GM23248 (cell line): ENCODE results near the gene SLC1A2. TPM values are rescaled to one million over a fixed set of nuclear protein-coding genes. Genes with fewer than 3 reads are reported as not detected.
A peak's percentile ranks its signal among the peaks of the same experiment; 100 is the strongest.

Experiments used
- DNase-seq: peaks from one replicate; pipeline ENCODE4 v3.0.0-alpha.2; 2015
- H2AFZ ChIP-seq: fragments of 200-600 bp; sonication (generic); 2 replicates; pipeline ENCODE4 v1.6.1; 2016; ENCODE audit warnings: antibody characterized with exemption
- H3F3A ChIP-seq: fragments of 200-600 bp; sonication (generic); 2 replicates; pipeline ENCODE4 v1.6.1; 2016; ENCODE audit warnings: mild to moderate bottlenecking, antibody characterized with exemption, mixed run types; ENCODE audit not compliant: insufficient read depth
- H3K27ac ChIP-seq: fragments of 200-600 bp; sonication (generic); 2 replicates; pipeline ENCODE4 v1.5.1; 2016; ENCODE audit warnings: mild to moderate bottlenecking
- H3K27me3 ChIP-seq: fragments of 200-600 bp; sonication (generic); replicated peaks from 2 replicates; pipeline ENCODE4 v1.6.1; 2016; ENCODE audit warnings: mild to moderate bottlenecking; ENCODE audit not compliant: insufficient read depth
- H3K36me3 ChIP-seq: fragments of 200-600 bp; sonication (generic); 2 replicates; pipeline ENCODE4 v1.6.1; 2016; ENCODE audit warnings: low read depth, mild to moderate bottlenecking
- H3K4me1 ChIP-seq: fragments of 200-600 bp; sonication (generic); 2 replicates; pipeline ENCODE4 v1.6.1; 2016; ENCODE audit warnings: mild to moderate bottlenecking; ENCODE audit not compliant: insufficient read depth
- H3K4me2 ChIP-seq: fragments of 200-600 bp; sonication (generic); one replicate; pipeline ENCODE4 v1.6.1; 2016; ENCODE audit warnings: mild to moderate bottlenecking; ENCODE audit not compliant: unreplicated experiment
- H3K4me3 ChIP-seq: fragments of 200-600 bp; sonication (generic); 2 replicates; pipeline ENCODE4 v1.5.1; 2016; ENCODE audit warnings: mild to moderate bottlenecking
- H3K79me2 ChIP-seq: fragments of 200-600 bp; sonication (generic); 2 replicates; pipeline ENCODE4 v1.6.1; 2016; ENCODE audit warnings: mild to moderate bottlenecking; ENCODE audit not compliant: insufficient read depth
- H3K9ac ChIP-seq: fragments of 200-600 bp; sonication (generic); 2 replicates; pipeline ENCODE4 v1.6.1; 2016; ENCODE audit warnings: mild to moderate bottlenecking
- H3K9me2 ChIP-seq: fragments of 200-600 bp; sonication (generic); 2 replicates; pipeline ENCODE4 v1.6.1; 2016; ENCODE audit warnings: mixed run types, mild to moderate bottlenecking, moderate library complexity; ENCODE audit not compliant: insufficient read depth
- H3K9me3 ChIP-seq: fragments of 200-600 bp; sonication (generic); one replicate; pipeline ENCODE4 v1.6.1; 2017; ENCODE audit warnings: low read depth
- H4K20me1 ChIP-seq: fragments of 200-600 bp; sonication (generic); 2 replicates; pipeline ENCODE4 v1.6.0; 2016; ENCODE audit not compliant: insufficient read depth
- EZH2 ChIP-seq: fragments of 200-600 bp; sonication (generic); IDR thresholded peaks from 2 replicates; pipeline ENCODE4 v1.6.1; 2018; ENCODE audit warnings: antibody characterized with exemption, mild to moderate bottlenecking; ENCODE audit not compliant: insufficient read depth, poor library complexity, severe bottlenecking
- EZH2phosphoT487 ChIP-seq: fragments of 200-600 bp; sonication (generic); IDR thresholded peaks from 2 replicates; pipeline ENCODE4 v1.6.1; 2018; ENCODE audit warnings: antibody characterized with exemption, moderate library complexity, mild to moderate bottlenecking, low read depth; ENCODE audit not compliant: insufficient read depth
- WGBS, 2 experiments: methylation state at CpG; one replicate each; pipeline ENCODE4 v1.1.6; 2015 to 2017; ENCODE audit warnings: low lambda C conversion rate in 2 of 2, low coverage in 1 of 2; ENCODE audit errors: missing lambda C conversion rate in 2 of 2; 5-methylcytosine and 5-hydroxymethylcytosine counted together
- in situ Hi-C: fragments of 300-500 bp; cut with MboI; formaldehyde crosslinking; loops from 2 replicates; pipeline ENCODE4 v1.15.0; 2020
- polyA plus RNA-seq: library from polyadenylated mRNA; unstranded; fragments of >200 nt; fragmentation: Nextera tagmentation; extraction: Ambion mirVana; gene quantifications from 2 replicates; pipeline ENCODE4 v1.2.1, GENCODE V29; 2016
- total RNA-seq: library from RNA; depleted of rRNA; stranded (reverse); fragments of >200 nt; shearing (Covaris generic); gene quantifications from 2 replicates; pipeline ENCODE4 v1.2.3, GENCODE V29; 2014

SLC1A2 gene
- total and polyA plus RNA-seq, 2 experiments from 2014 or later: 0.88 to 1.2 TPM

DNA sequence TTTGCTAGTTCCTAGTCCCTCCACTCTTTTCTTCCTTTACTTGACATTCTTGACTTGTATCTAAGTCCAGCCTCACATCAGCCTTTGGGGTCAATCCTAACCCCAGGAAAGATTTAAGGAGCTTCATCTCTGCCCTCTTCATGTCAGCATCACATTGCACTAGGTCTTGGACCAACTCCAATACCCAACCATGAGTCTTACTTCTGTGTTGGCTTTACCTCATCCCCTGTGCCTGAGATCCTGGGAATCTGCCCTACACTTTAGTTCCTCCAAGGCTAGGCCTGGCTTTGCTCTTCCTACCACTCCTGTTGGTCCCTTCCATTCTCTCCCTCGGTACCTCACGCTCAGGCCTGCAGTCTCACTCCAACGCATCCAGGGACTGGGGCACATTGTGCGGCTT is 117.0 kb downstream of the SLC1A2 start:
- no peak overlapping the region for H3K9ac ChIP-seq
- no peaks in the 10 kb centered on the region for H4K20me1 ChIP-seq
- TF ChIP-seq EZH2 (no peak), EZH2phosphoT487 (no peak)
- H3K27me3 ChIP-seq: no peaks in the 10 kb centered on the region
- H3K9me2 ChIP-seq: no peaks in the 10 kb centered on the region; the same call in 1 of the 2 replicates
- no peaks in the 10 kb centered on the region for H3K9me3 ChIP-seq
- H3K4me2 ChIP-seq: no peak overlapping the region
- H3K4me1 ChIP-seq: peaks cover 30% of the 10 kb centered on the region
- H3K36me3 ChIP-seq: no peaks in the 10 kb centered on the region
- peak; percentile 43 for DNase-seq
- in situ Hi-C loops: no loop called here
- H3K79me2 ChIP-seq: no peaks in the 10 kb centered on the region
- H3K4me3 ChIP-seq: no peak overlapping the region
- WGBS, 2 experiments: 99 to 100% methylated on average over 4 of the region's 4 CpGs
- H3F3A ChIP-seq: peaks cover 27% of the 10 kb centered on the region
- H2AFZ ChIP-seq: no peak overlapping the region
- no peak overlapping the region for H3K27ac ChIP-seq

DNA sequence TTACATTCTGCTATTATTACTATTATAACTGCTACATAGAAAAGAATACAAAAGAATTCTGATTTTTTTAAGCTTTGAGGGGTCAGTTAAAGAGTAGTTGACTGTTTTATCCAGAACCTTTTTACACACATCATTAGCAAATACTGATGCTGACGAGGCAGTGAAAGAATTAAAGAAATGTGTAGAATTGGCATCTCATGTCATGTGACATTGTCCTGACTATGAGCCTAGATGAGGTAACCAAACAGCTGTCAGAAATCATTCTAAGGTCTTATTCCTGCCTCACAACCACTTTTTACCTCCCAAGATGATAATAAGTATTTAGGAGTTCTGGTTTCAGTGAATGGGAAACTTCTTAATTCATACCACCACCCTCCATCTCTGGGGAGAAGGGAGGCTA is 121.0 kb downstream of the SLC1A2 start:
- Histone ChIP-seq H3K27ac (no peak overlapping the region), H2AFZ (no peak overlapping the region), H3K9me2 (no peaks in the 10 kb centered on the region; the same call in 1 of the 2 replicates), H3F3A (peaks cover 7% of the 10 kb centered on the region), H3K79me2 (no peaks in the 10 kb centered on the region), H3K4me3 (no peak overlapping the region), H3K9me3 (no peaks in the 10 kb centered on the region), H3K4me2 (no peak overlapping the region), H3K9ac (no peak overlapping the region), H4K20me1 (no peaks in the 10 kb centered on the region), H3K36me3 (no peaks in the 10 kb centered on the region), H3K27me3 (no peaks in the 10 kb centered on the region), H3K4me1 (peaks cover 6% of the 10 kb centered on the region)
- in situ Hi-C loops: no loop called here
- WGBS, 2 experiments: 93 to 100% methylated on average over 1 of the region's 1 CpG
- no peak for DNase-seq
- no peak for TF ChIP-seq EZH2phosphoT487
- TF ChIP-seq EZH2: no peak

DNA sequence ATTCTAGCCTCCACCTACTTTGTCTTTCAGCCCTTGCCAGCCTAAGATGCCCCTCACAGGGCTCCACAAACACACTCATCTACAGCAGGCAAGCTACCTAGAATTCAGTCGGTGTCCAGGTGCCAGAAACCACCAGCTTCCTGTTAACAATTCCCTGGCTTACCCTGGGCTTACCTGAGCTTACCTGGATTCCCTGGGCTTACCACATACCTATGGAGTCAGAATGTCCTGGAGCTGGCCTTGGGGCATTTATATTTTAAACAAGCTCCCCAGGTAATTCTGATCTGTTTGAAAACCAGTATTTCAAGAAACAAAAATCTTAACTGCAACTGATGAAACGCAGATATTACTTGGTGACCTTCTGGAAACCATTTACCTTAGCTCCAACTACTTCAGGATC is 123.6 kb downstream of the SLC1A2 start:
- DNase-seq: no peak
- Histone ChIP-seq H3K27me3 (no peaks in the 10 kb centered on the region), H3K4me1 (no peaks in the 10 kb centered on the region), H3K9me2 (no peaks in the 10 kb centered on the region), H3K4me2 (no peak overlapping the region), H3F3A (no peaks in the 10 kb centered on the region; the same call in 1 of the 2 replicates), H3K27ac (no peak overlapping the region), H3K9ac (no peak overlapping the region), H3K79me2 (no peaks in the 10 kb centered on the region), H2AFZ (no peak overlapping the region), H4K20me1 (no peaks in the 10 kb centered on the region), H3K36me3 (no peaks in the 10 kb centered on the region), H3K9me3 (no peaks in the 10 kb centered on the region), H3K4me3 (no peak overlapping the region)
- in situ Hi-C loops: no loop called here
- WGBS, 2 experiments: 97% methylated on average over 2 of the region's 2 CpGs
- TF ChIP-seq EZH2phosphoT487 (no peak), EZH2 (no peak)

DNA sequence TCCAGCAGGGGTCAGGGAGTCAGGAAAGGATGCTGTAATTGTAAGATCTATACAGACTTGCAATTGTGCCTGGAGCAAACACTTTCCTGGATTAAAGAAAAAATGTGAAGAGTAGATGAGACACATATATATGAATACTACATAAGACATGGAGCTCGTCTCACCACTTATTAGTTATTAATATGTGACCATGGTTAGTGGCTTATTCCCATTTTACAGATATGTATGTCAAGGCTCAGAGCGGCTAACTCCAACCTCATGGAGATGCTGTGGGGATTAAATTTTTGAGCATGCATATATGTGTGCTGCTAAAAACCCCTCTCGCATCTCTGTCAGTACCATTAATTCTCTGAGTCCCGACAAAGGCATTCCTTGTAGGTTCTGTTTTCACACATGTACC is 125.7 kb downstream of the SLC1A2 start:
- H3K79me2 ChIP-seq: no peaks in the 10 kb centered on the region
- H3K36me3 ChIP-seq: no peaks in the 10 kb centered on the region
- in situ Hi-C loops: no loop called here
- no peaks in the 10 kb centered on the region for H3K9me2 ChIP-seq
- DNase-seq: no peak
- H3K9me3 ChIP-seq: no peaks in the 10 kb centered on the region
- H3K9ac ChIP-seq: no peak overlapping the region
- no peaks in the 10 kb centered on the region for H3K27me3 ChIP-seq
- H3K4me3 ChIP-seq: no peak overlapping the region
- no peak overlapping the region for H2AFZ ChIP-seq
- TF ChIP-seq EZH2 (no peak), EZH2phosphoT487 (no peak)
- no peak overlapping the region for H3K27ac ChIP-seq
- no peak overlapping the region for H3K4me2 ChIP-seq
- H3F3A ChIP-seq: peaks cover 14% of the 10 kb centered on the region
- no peaks in the 10 kb centered on the region for H4K20me1 ChIP-seq
- H3K4me1 ChIP-seq: peaks cover 18% of the 10 kb centered on the region
- 93 to 97% methylated on average over 4 of the region's 4 CpGs for WGBS, 2 experiments

DNA sequence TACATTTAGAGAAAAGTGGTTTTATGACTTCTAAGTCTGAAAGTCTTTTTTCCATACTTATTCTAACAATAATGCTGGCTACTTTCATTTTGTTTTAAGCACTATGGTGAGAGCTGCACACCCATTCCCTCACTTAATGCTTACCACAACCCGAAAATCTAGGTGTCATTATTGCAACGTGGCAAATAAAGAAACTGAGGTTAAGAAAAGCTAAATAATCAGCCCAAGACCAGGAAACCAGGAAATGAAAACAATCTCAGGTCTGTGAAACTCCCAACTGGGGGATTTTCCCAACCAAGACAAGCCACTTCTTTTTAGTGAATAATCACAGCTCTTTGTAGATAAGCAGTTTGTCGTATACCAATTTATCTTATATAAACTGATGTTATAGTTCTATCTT is 126.3 kb downstream of the SLC1A2 start:
- no peak for TF ChIP-seq EZH2
- TF ChIP-seq EZH2phosphoT487: no peak
- H3K36me3 ChIP-seq: no peaks in the 10 kb centered on the region
- in situ Hi-C loops: no loop called here
- H3K4me3 ChIP-seq: no peak overlapping the region
- H3K4me1 ChIP-seq: peaks cover 25% of the 10 kb centered on the region
- H3K9ac ChIP-seq: no peak overlapping the region
- DNase-seq: no peak
- H3K27ac ChIP-seq: no peak overlapping the region
- H2AFZ ChIP-seq: no peak overlapping the region
- no peak overlapping the region for H3K4me2 ChIP-seq
- no peaks in the 10 kb centered on the region for H4K20me1 ChIP-seq
- WGBS, 2 experiments: 96% methylated on average over 3 of the region's 3 CpGs
- no peaks in the 10 kb centered on the region for H3K27me3 ChIP-seq
- no peaks in the 10 kb centered on the region for H3K9me3 ChIP-seq
- H3F3A ChIP-seq: peaks cover 14% of the 10 kb centered on the region
- no peaks in the 10 kb centered on the region for H3K79me2 ChIP-seq
- no peaks in the 10 kb centered on the region for H3K9me2 ChIP-seq
